Hepatocyte (in vitro differentiated cells): ENCODE measurements around the gene NT5E.

Experiments
- CTCF ChIP-seq: fragments of 200-600 bp; sonication (generic); IDR thresholded peaks from 2 replicates; pipeline ENCODE4 v1.5.1; 2016; ENCODE audit warnings: antibody characterized with exemption, mild to moderate bottlenecking; ENCODE audit not compliant: poor library complexity
- EZH2 ChIP-seq: fragments of 200-600 bp; sonication (generic); IDR thresholded peaks from 2 replicates; pipeline ENCODE4 v1.6.1; 2016; ENCODE audit warnings: antibody characterized with exemption, mild to moderate bottlenecking, borderline replicate concordance

- no peak for TF ChIP-seq CTCF
- no peak for TF ChIP-seq EZH2
Measured at GRCh38 chr6:85421972-85422371, 27.9 kb upstream of the NT5E start.
